A673 (cell line): Measurements from ENCODE around the gene MOB3C.

Experiments
- EZH2 ChIP-seq: fragments of 200-600 bp; sonication (generic); IDR thresholded peaks from 2 replicates; pipeline ENCODE4 v1.6.1; 2017; ENCODE audit warnings: borderline replicate concordance, low read depth, mild to moderate bottlenecking, mixed read lengths, antibody characterized with exemption, low read length; ENCODE audit not compliant: poor library complexity, severe bottlenecking
- TF ChIP-seq, protein P1 (sequence below): fragments of 300-800, 200-600 bp; sonication (generic); conservative IDR thresholded peaks from 2 replicates; pipeline ENCODE4 v1.5.1; 2017; ENCODE audit warnings: low read depth, mild to moderate bottlenecking, antibody characterized with exemption, low read length, moderate library complexity, mixed read lengths

GRCh38 chr1:46596846-46597245, 19.8 kb downstream of the MOB3C start:
- TF ChIP-seq, protein P1, sequence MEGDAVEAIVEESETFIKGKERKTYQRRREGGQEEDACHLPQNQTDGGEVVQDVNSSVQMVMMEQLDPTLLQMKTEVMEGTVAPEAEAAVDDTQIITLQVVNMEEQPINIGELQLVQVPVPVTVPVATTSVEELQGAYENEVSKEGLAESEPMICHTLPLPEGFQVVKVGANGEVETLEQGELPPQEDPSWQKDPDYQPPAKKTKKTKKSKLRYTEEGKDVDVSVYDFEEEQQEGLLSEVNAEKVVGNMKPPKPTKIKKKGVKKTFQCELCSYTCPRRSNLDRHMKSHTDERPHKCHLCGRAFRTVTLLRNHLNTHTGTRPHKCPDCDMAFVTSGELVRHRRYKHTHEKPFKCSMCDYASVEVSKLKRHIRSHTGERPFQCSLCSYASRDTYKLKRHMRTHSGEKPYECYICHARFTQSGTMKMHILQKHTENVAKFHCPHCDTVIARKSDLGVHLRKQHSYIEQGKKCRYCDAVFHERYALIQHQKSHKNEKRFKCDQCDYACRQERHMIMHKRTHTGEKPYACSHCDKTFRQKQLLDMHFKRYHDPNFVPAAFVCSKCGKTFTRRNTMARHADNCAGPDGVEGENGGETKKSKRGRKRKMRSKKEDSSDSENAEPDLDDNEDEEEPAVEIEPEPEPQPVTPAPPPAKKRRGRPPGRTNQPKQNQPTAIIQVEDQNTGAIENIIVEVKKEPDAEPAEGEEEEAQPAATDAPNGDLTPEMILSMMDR: no peak
- no peak for TF ChIP-seq EZH2
